Right lung (tissue), 5 donors: ENCODE data around the gene SPAG16. TPM values are rescaled to one million over a fixed set of nuclear protein-coding genes. Genes with fewer than 3 reads are reported as not detected.

ENCODE experiments used
- DNase-seq, 2 donors: peaks; one replicate each; pipeline ENCODE4 v3.0.0-alpha.2; 2013
- polyA plus RNA-seq, 5 donors: library from polyadenylated mRNA; unstranded; fragments of 120-200 nt; gene quantifications; one replicate each; pipeline versions ENCODE4 v1.2.1 to v1.2.3, GENCODE V29; 2013; ENCODE audit warnings: inconsistent platforms in 1 of 5, low replicate concordance in 1 of 5; ENCODE audit not compliant: insufficient read length in 5 of 5, insufficient read depth in 1 of 5

SPAG16 gene
- polyA plus RNA-seq, 5 donors, result 33.9 to 47.5 (median 44.9) TPM

DNA sequence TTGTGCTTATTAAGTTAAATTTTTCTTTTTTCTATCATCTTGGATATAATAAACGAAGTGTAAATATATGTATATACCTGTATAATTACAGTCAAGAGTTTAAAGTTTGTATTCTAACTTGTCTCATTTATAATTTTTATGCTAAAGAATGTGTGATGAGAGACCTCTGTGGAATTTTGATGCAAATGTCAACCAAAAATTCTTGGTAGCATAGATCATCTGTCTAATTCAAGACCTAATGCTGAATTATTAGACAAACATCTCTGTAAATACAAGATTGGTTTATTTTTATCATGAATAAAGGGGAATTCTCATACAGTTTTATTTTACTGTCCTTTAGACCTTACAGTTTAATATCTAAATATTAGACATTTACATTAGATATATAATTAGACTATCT is 977.4 kb downstream of the SPAG16 start:
- no peak for DNase-seq

DNA sequence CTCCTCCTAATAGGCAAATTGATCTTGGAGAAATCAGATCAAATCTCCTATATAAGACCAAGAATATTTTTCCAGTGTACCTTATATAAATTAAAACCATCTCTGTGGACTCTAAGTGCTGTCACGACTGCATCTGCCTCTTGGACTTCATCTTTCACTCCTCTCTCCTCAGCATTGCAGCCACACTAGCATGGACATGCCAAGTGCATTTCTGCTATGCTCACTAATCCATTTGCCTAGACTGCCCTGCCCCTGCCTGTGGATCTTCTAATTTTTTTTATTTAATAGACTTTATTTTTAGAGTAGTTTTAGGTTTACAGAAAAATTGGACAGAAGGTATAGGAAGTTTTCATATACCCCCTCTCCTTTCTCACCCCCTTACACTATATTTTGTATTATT is 979.9 kb downstream of the SPAG16 start:
- DNase-seq, result no peak

DNA sequence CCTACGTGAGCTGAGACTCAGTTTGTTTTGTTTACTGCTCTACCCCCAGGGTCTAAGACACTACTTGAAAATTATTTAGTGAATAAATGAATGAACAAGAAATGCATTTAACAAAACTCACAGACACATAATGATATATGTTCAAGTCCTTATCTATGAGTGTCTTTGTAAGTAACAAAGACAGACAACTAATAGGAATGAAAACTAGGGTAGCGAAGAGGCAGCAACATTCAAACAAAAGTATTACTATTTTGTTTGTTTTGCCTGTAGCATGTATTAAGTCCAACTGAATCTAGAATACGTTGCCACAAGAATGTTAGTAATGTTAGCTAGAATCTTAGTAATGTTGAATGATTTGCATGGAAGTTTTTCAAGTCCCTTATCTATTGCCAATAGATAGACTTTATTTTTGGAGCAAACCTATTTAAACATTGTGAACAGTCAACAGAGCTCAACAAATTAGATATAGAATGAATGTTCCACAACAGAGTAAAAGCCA is 981.8 kb downstream of the SPAG16 start:
- DNase-seq, result no peak

DNA sequence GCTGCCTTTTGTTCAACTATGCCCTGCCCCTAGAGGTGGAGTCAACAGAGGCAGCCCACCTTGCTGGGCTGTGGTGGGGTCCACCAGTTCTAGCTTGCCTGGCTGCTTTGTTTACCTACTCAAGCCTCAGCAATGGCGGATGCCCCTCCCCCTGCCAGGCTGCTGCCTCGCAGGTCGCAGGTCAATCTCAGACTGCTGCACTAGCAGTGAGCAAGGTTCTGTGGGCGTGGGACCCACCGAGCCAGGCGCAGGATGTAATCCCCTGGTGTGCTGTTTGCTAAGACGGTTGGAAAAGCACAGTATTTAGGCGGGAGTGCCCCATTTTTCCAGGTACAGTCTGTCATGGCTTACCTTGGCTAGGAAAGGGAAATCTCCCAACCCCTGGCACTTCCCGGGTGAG is 993.6 kb downstream of the SPAG16 start:
- no peak for DNase-seq

DNA sequence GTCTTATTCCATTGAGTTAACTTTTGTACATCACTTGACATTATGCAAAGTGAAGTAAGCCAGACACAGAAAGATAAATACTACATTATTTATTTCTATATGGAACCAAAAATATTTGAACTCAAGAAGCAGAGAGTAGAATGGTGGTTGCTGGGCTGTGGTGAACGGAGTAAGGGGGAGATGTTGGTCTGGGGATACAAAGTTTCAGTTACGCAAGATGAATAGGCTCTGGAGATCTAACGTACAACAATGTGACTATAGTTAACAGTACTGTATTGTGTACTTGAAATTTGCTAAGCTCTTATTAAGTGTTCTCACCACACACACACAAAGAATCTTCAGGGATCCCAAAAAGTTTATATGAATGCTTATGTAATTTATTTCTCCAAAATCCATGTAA is 1001.7 kb downstream of the SPAG16 start:
- no peak for DNase-seq

DNA sequence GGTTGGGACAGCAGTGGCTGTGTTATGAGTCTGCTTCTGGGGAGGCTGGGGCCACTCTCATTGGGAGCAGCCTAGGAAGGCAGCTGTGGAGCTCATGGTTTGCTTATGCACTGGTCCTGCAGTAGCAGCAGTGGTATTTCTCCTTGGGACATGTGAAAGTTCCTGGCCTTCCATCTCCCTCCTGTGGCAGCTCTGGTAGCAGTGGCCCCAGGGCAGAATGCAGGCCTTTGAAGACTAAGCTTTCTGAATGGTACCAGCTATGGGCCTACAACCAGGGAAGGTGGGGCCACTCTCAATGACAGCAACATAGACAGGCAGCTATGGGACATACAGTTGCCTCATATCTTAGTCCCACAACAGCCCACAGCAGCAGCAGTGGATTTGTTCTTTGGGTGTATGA is 1009.3 kb downstream of the SPAG16 start:
- DNase-seq, result no peak

DNA sequence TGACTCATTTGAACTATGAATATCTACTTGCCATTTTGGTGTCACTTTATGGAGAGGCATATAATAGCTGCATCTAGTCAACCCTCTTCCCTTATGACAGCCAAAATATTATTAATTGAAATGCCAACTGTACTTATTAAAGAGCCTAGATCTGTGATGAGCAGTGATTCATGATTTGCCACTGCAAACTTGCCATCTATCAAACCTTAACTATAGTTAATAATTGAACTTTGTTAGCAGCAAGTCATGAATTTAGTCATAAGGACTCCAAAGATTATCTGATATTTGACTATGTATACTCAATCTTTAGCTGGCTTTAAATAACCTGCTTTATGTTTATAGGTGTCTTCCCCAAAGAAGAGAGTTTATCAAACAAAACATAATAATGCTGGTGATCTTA is 1010.2 kb downstream of the SPAG16 start:
- no peak for DNase-seq

DNA sequence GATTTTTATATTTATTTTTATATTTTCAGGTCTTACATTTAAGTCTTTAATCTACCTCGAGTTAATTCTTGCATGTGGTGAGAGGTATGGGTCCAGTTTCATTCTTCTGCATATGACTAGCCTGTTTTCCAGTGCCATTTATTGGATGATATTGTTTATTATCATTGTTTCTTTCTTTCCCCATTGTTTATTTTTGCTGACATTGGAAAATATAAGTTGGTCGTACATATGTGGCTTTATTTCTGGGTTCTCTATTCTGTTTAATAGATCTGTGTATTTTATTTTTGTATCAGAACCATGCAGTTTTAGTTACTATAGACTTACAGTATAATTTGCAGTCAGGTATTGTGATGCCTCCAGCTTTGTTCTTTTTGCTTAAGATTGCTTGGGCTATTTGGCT is 1013.2 kb downstream of the SPAG16 start:
- DNase-seq, result no peak

DNA sequence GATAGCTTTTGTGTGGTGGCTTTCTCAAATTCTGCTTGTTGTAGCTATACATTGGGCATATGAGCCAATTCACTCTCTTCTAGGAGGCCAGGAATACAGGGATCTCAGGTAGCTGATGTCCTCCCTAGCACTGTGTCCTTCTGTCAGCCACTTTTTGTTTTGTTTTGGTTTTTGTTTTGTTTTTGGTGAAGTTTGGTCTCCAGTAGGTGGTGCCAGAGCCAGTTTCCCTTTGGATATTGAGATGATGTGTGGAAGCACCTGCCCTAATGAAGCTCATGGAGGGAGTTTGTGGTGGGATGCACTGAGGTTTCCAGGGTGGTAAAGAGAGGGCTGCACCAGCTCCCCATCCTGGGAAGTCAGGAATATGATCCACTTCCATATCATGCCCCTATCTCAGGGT is 1026.1 kb downstream of the SPAG16 start:
- no peak for DNase-seq

DNA sequence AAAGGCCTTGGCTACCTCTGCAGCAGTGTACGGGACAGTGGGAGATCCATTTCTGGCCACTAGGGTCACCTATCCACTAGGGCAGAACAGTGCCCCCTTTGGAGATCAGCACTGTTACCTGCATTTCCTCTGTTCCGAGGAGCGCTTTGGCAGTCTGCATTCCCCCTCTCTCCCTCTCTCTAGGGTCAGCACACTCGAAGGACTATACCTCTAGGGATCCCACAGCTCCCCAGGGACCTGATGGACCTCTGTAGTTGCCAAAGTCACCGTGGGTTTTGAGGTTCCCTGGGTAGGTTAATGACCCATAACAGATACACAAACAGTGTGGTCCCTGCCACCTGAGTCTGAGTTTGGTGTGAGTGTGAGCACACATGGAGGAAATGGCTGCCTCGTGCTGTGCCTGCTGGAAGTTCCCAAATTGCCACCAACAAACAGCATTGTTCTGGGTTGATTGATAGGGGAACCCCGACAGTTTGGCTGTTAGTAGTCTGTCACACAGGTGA is 1026.8 kb downstream of the SPAG16 start:
- DNase-seq, result no peak

DNA sequence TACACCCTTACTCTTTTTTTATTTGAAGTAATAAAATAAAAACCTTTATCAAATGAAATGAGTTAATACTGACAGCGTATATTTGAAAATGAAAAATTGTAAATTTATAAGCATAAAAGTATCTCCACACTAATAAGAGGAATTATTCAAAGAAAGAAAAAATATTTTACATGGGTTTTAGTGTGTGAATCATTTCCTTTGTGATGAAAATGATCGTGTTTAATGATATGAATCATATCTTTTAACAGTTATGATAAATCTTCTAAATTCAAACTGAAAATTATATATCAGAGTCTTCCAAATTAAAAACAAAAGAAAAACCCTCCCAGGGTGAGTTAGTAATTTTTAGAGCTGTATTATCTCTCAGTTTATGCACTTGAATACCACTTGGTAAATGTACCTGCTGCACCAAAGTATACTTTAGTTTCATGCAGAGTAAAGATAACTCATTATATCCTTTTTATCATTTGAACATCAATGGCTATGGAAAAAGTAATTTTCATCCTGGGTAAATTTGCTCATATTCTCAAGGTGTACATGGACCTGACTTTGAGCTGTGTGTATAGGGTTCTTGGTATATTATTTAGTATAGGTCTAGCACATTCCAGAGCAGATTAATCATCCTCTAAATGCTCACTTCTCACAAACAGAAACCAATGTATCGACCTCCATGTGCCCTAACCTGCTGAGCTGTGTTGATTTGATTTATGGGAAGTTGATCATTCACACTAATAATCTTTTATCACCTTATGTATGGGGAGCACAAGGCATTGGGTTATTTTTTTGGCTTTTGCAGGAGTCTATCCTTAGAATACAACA is 1027.9 kb downstream of the SPAG16 start:
- no peak for DNase-seq

DNA sequence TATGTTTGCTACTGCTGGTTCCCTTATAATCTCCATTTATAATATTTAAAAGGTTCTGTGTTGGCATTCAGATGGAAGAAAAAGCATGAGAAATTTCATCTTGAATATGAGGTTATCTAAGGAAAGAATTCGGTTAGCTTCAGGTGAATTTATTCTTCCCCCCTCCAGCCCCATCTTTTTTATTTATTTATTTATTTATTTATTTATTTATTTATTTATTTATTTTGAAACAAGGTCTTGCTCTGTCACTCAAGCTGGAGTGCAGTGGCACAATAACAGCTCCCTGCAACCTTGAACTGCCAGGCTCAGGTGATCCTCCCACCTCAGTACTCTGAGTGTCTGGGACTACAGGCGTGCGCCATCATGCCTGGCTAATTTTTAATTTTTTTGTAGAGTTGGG is 1031.1 kb downstream of the SPAG16 start:
- DNase-seq, result no peak

DNA sequence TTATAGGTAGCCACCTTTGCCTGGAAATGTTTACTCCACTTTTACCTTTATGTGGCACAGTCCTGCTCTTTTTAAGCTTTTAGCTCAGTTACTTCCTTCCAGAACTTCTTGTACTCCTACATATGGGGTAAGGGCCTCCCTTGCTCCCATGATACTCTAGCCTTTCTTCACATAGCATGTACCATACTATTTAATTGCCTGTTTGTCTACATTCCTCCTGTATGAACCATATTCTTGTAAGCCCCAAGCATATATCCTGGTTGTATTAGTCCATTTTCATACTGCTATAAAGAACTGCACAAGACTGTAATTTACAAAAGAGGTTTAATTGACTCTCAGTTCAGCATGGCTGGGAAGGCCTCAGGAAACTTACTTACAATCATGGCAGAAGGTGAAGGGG is 1035.9 kb downstream of the SPAG16 start:
- DNase-seq, result no peak

DNA sequence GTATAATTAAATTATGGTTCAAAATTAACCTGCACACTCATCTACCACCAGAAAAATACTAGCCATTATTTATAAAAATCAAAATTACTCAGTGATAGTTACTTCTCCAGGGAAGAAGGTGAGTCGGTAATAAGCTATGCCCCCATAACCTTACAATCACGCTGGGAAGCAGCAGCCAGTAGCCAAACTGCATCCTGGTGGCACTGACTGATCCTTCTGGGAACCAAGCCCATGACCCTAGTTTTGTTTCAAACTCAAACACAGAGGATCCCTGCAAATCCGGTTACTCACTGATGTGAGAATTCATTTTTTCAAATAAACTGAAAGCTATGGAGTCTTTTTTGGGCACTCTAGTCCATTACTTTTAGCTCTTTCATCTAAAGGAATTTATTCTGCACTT is 1038.4 kb downstream of the SPAG16 start:
- DNase-seq, result no peak

DNA sequence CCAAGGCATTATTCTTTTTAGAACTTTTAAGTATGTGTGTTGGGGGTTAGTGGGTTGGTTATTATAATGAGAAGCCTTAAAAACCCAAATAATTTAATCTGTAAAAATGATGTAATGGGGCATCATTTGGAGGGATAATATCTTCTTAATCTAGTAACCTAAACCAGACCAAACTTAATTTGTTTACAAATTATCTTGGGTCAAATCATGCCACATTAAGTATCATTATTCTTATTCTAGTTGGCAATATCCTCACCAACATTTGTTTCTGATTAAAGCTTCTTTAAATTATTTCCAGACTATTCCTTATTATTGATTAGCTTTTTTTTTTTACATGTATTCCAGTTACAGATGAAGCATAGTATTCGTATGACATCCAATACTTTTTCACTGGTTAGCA is 1041.1 kb downstream of the SPAG16 start:
- DNase-seq, result no peak

DNA sequence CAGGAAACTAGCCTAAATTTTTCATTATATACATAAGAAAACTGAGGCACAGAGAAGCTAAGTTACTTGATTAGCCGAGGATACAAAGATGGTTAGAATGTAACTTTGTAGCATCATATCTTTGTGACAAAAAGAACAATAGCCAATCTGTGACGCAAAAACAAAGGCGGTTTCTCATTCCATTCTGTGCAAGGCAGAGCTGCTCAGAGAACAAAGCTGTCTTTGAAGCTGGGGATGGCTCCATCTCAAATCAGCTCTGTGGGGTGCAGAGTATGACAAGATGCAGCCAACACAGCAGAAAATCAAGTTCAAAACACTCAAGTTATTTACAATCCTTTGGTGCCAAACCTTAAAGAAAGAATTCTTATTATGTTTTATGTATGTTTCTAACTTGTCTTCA is 1044.7 kb downstream of the SPAG16 start:
- DNase-seq, result no peak

DNA sequence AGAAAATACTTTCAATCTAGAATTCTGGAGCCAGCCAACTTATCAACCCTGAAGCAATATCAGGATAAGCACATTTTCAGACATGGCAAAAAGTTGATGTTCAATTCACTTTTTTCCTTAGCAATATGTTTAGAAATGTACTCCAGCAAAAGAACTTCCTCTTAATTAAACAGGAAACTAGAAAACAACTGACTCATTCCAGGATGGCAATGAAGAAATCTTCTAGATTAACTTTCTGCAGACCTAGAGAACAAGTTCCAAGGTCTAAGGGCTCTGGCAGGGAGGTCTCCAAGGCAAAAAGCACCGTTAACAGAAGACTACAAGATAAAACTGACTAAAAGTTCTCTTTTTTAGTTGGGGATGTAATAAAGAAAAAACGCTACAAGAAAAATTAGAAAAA is 1057.4 kb downstream of the SPAG16 start:
- DNase-seq, result no peak

DNA sequence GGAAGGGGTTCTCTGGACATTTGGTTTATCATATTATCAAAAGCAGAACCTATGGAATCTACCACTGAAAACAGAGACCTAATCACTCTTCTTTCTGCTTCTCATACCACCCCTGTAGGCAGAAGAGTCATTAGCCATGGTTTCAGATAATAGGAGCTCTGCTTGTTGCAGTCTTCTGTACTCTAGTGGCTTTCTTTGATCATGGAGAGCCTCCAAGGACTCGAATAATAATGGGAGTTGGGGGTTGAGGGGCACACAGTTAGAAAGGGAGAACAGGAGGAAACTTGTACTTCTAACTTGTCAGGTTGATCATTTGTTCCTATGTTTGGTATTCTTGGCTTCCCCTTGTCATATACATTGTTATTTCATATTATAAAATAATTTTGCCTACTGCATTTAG is 1074.2 kb downstream of the SPAG16 start:
- DNase-seq, result no peak

DNA sequence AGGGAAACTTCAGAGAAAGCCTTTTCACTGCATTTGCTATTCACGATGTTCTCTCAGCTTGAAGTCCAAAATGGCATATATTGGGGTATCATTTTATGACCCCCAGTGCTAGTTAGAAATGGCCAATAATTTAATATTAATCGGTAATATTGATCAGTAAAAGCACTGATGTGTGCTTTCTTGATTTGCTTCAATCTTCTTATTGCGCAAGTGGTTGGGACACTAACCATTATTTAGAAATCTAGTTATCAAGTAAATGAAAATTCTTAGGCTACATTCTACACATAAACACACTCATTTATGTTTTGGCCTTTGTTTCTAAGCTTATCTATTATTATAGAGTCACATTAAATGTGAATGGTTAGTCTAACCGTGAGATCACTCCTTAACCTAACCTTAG is 1076.9 kb downstream of the SPAG16 start:
- DNase-seq, result no peak

DNA sequence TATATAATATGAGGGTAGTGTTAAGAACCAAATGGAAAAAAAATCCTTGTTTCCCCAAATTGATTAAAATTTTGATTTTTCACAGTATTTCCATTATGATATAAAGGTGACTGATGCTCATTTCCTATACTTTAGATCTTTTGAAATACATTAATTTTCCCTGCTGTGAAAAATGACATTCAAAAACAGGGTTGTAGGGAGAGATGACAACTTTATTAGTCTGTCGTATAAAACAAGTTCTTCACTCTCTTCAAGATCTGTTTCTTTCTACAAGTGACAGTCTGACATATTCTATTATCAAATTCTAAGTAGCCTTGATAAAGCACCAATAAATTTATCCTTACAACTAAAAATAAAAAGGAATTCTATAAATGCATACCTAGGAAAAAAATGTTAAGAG is 1081.3 kb downstream of the SPAG16 start:
- DNase-seq, result no peak

DNA sequence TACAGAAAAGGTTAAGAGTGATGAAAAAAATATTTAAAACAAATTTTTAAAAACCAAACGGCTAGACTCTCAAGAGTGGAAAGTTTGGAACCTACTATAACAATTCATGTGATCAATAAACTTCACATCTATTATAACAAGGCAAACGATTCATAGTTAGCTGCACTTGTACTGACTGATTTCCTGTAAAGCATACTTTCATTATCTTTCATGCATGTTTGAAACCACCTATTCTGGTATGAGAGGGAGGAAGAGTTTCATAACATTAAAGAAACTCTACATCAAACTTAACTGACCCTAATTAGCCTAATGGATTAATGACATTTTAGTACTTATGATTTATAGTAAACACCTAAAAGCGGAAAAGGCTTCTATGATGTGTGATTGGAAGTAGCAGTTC is 1082.9 kb downstream of the SPAG16 start:
- DNase-seq, result no peak

DNA sequence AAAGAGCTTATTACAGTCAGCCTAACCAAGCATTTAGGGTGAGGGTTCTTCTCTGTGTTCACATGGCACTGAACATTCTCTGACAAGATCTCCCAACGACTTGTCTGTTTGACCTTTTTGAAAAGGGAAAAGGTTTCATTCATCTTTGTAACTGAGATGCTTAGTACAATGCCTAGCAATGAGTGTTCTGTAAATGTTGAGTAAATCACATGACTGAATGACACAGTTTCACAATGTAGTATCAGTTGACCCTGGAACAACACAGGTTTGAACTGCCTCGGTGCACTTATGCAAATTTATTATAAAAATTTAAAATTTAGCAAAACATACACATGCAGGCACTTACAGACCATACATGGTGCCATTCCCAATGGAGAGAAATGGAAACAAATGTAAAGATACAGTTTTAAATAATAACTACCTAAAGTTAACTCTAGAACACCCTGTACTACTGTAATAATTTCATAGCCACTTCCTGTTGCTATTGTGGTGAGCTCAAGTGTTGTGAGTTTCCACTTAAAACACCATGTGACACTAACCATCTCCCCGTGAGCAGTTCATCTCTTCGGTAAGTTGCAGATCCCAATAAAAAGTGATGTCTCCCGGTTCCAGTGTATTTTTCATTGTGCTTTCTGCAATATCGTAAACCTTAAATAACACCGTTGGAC is 1092.5 kb downstream of the SPAG16 start:
- no peak for DNase-seq

DNA sequence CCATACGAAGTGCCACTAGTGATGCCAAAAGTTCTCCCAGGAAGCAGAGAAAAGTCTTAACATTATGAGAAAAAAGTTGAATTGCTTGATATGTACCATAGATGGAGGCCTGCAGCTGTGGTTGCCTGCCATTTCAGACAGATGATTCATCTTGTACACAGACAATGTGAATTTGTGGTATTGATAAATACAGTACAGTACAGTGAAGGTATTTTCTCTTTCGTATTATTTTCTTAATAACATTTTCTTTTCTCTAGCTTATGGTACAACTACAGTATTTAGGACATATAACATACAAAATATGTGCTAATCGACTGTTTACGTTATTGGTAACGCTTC is 1093.0 kb downstream of the SPAG16 start:
- DNase-seq, result no peak
